Cardiac fibroblast (primary cell): ENCODE data around the gene TBCCD1.
A peak's percentile ranks its signal among the peaks of the same experiment; 100 is the strongest.

Source experiments
- DNase-seq, 2 donors: peaks; one replicate each; pipeline versions ENCODE4 v3.0.0 to v3.0.0-alpha.2; 2010; ENCODE audit warnings: low read depth in 2 of 2
- H3K4me3 ChIP-seq, 2 donors: replicated peaks in 1 of 2; 1 replicate in 1 of 2; 2 replicates in 1 of 2; pipeline ENCODE4 v1.5.1; 2011; ENCODE audit warnings: low read depth in 2 of 2, low read length in 2 of 2, mild to moderate bottlenecking in 2 of 2, moderate library complexity in 1 of 2
- CTCF ChIP-seq: IDR thresholded peaks from one replicate; pipeline ENCODE4 v1.5.1; 2011; ENCODE audit warnings: low read depth, mild to moderate bottlenecking, low read length, inconsistent platforms

TBCCD1 gene, protein sequence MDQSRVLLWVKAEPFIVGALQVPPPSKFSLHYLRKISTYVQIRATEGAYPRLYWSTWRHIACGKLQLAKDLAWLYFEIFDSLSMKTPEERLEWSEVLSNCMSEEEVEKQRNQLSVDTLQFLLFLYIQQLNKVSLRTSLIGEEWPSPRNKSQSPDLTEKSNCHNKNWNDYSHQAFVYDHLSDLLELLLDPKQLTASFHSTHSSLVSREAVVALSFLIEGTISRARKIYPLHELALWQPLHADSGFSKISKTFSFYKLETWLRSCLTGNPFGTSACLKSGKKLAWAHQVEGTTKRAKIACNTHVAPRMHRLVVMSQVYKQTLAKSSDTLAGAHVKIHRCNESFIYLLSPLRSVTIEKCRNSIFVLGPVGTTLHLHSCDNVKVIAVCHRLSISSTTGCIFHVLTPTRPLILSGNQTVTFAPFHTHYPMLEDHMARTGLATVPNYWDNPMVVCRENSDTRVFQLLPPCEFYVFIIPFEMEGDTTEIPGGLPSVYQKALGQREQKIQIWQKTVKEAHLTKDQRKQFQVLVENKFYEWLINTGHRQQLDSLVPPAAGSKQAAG

DNA sequence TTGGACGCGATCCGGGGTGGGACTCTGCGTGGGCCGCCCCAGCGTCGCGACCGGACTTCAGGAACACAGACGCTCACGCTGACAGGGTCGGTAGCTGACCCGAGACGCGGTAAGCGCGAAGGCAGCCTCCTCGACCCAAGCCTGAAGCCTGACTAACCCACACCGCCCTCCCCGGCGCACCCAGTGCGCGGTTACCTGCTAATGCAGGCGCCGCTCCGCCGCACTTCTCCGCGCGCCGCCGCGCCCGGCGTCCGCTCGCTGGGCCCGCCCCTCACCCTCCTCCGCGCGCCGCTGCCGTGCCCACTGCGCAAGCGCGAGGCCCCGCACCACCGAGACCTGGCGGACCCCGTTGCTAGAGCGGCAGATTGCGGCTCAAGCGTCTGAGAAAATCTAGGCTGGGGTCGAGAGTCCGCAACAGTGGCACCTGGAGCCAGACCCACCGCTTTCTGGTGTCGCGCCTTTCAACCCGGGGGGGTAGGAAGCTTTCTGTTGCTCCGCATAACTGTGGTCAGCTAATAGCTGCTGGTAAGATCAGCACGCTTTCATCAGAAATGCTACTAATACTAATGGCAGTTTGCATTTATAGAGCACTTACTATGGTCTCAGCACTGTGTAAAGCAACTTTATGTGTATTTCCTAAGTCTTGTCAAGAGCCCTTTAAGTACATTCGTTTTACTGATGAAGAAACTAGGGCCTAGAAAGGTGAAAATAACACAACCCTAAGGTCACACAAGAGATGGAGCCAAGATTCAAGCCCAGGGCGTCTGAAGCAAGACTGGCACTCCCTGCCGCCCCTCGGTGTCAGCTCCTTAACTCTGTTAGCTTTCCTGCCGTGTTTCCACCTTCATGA is at the start of gene TBCCD1:
TSS of gene TBCCD1 (minus strand) at position 268 of the 850 bp plus-strand sequence. CDS start 3,010 bp downstream, outside the sequence.
- no peak for TF ChIP-seq CTCF
- DNase-seq, result peak; percentile 90 to 92
- peak within 1 kb of the TSS; percentile 98 to 99 for H3K4me3 ChIP-seq

GRCh38 chr3:186616299-186616617 is 49.1 kb upstream of the TBCCD1 start:
- H3K4me3 ChIP-seq, result no peak overlapping the region
- DNase-seq, result no peak
- TF ChIP-seq CTCF, result no peak

DNA sequence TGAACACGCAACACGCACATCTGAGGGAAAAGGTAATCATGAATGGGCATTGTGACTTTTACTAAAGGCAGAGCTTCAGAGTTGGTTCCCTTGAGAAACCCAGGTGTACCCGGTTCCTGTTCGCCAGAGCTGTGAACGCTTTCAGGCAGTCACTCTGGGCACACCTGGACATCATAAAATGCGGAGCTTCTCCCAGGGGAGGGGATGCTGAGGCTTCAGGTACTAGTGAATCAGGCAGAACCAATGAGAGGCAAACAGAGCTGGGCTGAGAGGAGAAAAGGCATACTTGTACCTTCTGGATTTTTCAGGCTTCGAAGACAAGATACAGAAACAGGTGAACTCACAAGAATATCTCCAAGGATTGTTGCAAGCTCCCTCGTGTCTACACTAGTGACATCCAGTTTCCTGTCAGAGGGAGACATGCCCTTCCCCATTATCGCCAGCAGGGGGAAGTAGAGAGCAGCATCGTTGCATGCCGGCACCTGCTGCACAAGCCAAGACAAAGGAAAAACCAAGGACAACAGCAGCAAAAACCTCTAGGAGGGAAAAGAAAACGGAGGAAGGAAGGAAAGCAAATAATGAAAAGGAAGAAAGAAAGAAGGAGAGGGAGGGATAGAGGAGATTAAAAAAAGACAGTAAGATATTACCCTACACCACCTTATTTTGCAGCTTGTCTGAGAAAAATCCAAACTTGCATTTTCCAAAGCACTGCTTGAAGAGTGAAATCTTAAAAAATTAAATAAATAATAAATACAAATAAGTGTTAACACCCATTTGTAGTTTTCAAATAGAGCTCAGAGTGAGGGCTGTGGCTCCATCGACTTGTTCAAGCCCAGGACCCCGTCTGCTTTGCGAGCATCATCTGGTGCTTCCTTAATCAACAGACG is 47.7 kb upstream of the TBCCD1 start:
- DNase-seq, result peak; percentile 77 to 78
- TF ChIP-seq CTCF, result peak; percentile 99
- H3K4me3 ChIP-seq, result no peak overlapping the region

DNA sequence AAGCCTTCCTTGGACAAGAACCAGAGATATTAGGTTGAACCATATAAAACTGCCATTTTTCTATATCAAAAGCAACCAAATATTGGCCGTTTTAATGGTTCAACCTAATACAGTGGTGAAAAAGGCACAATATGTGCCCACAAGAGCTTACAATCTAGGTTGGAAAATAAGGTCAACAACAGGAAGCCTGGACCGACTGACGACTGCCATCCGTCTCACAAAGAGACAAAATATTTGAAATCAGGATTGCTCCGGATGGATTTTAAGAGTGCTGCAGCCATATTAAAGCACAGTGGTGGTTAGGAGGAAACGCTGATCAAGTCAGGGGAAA is 47.1 kb upstream of the TBCCD1 start:
- no peak for TF ChIP-seq CTCF
- no peak for DNase-seq
- no peak overlapping the region for H3K4me3 ChIP-seq

GRCh38 chr3:186613637-186614265 is 46.6 kb upstream of the TBCCD1 start:
- no peak for DNase-seq
- TF ChIP-seq CTCF, result no peak
- H3K4me3 ChIP-seq, result no peak overlapping the region
